Activated naive CD8-positive, alpha-beta T cell (primary cell): Measurements from ENCODE around the gene SMAD6.

Experiments used
- H3K27ac Mint-ChIP-seq: one replicate; pipeline ENCODE4 v1.8.0; 2021; ENCODE audit warnings: mixed read lengths
- H3K27me3 Mint-ChIP-seq: one replicate; pipeline ENCODE4 v1.8.0; 2021; ENCODE audit warnings: mixed read lengths
- H3K36me3 Mint-ChIP-seq: one replicate; pipeline ENCODE4 v1.8.0; 2021; ENCODE audit warnings: mixed read lengths
- H3K4me1 Mint-ChIP-seq: one replicate; pipeline ENCODE4 v1.8.0; 2021; ENCODE audit warnings: low read depth, mixed read lengths
- H3K4me3 Mint-ChIP-seq: one replicate; pipeline ENCODE4 v1.8.0; 2021; ENCODE audit warnings: mild to moderate bottlenecking, mixed read lengths
- H3K9me3 Mint-ChIP-seq: one replicate; pipeline ENCODE4 v1.8.0; 2021; ENCODE audit warnings: low read depth, mixed read lengths

SMAD6 gene

GRCh38 chr15:66758844-66759243 is 56.8 kb downstream of the SMAD6 start:
- no peaks in the 10 kb centered on the region for H3K9me3 Mint-ChIP-seq
- H3K27ac Mint-ChIP-seq, result no peak overlapping the region
- H3K4me3 Mint-ChIP-seq, result no peak overlapping the region
- H3K4me1 Mint-ChIP-seq, result no peaks in the 10 kb centered on the region
- H3K27me3 Mint-ChIP-seq, result peaks cover 10% of the 10 kb centered on the region
- peaks cover 4% of the 10 kb centered on the region for H3K36me3 Mint-ChIP-seq

- Mint-ChIP-seq H3K4me1 (no peaks in the 10 kb centered on the region), H3K4me3 (no peak overlapping the region), H3K27me3 (peaks cover 18% of the 10 kb centered on the region), H3K9me3 (no peaks in the 10 kb centered on the region), H3K36me3 (peaks cover under 1% of the 10 kb centered on the region), H3K27ac (no peak overlapping the region)
These were observed 58.3 kb downstream of the SMAD6 start for GRCh38 chr15:66760097-66760967.

DNA sequence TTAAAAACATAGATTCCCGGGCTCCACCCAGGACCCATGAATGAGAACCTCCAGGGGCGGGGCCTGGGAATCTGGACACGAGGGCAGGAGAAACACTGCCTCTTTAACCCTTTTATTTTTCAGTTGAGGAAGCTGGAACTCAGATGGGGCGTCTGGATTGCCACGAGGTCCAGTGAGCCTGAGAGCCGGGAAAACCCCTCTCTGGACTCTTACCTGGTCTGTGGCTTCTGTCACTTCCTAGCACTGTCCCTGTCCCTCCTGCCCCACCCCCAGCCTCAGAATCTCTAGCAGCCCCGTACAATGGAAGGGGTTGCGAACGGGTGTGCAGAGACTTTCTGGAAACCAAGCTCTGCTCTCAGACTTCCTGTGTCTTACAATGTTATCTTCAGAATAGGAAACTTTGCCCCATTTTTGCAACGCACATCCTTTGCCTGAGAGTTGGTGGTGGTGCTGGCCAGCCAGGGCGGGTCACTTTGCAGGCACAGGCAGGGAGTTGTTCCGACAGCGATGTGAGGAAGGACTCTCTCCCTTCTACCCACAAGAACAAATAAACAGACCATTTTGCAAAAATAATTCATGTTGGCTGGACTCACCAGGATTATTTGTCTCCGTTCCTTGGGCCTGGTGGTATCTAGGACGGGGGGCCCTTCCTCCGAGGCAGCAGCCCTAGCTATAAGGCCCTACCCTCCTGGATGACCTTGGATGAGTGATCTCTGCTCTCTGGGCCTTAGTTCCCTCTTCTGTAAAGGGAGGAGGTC is 59.1 kb downstream of the SMAD6 start:
- no peaks in the 10 kb centered on the region for H3K4me1 Mint-ChIP-seq
- no peaks in the 10 kb centered on the region for H3K36me3 Mint-ChIP-seq
- no peaks in the 10 kb centered on the region for H3K9me3 Mint-ChIP-seq
- H3K27ac Mint-ChIP-seq, result no peak overlapping the region
- peaks cover 25% of the 10 kb centered on the region for H3K27me3 Mint-ChIP-seq
- no peak overlapping the region for H3K4me3 Mint-ChIP-seq

DNA sequence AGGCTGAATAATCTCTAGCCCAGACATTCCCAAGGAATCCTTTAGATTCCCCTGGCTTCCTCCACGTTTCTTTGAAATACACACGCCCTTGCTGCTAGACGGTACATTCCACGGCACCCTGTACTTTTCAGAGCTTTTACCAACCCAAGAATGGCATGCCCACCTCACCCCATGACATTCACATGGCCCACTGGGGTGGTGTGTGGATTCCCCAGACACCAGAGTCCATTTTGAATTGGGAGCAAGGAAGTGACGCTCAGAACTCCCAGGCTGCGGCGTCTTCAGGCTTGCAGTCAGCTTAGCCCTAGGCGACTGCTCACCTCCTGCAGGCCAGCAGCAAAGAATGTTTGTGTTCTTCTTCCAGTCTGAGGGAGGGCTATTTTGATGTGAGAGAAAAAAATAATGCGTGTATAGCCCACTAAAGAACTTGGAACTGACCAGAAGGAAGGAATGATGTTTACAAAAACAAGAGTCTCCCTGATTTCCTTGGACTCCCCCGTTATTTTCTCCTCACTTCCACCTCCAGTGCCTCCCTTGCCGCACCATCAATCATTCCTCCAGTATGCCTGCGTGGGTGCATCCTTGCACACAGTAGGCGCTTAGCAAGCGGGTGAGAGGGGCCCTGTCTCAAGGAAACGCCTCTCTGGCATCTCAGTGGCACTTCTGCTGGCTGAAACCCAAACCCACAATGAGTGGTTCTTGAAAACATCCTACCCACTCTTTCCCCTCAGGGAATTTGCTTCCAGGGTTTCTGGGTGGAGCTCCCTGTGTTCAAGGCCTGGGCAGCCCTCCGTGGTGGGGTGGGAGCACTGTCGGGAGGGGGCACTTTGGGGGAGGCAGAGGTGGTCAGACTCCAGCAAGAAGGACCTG is 59.9 kb downstream of the SMAD6 start:
- peaks cover 28% of the 10 kb centered on the region for H3K27me3 Mint-ChIP-seq
- H3K4me1 Mint-ChIP-seq, result no peaks in the 10 kb centered on the region
- no peaks in the 10 kb centered on the region for H3K9me3 Mint-ChIP-seq
- no peaks in the 10 kb centered on the region for H3K36me3 Mint-ChIP-seq
- H3K27ac Mint-ChIP-seq, result no peak overlapping the region
- no peak overlapping the region for H3K4me3 Mint-ChIP-seq

GRCh38 chr15:66763186-66764071 is 61.4 kb downstream of the SMAD6 start:
- H3K27me3 Mint-ChIP-seq, result peaks cover 28% of the 10 kb centered on the region

GRCh38 chr15:66764072-66764786 is 62.2 kb downstream of the SMAD6 start:
- Mint-ChIP-seq H3K9me3 (no peaks in the 10 kb centered on the region), H3K4me3 (no peak overlapping the region), H3K27me3 (peaks cover 28% of the 10 kb centered on the region), H3K4me1 (no peaks in the 10 kb centered on the region), H3K36me3 (no peaks in the 10 kb centered on the region), H3K27ac (no peak overlapping the region)

More at GRCh38 chr15:66763186-66764071, 61.4 kb downstream of the SMAD6 start:
- Mint-ChIP-seq H3K9me3 (no peaks in the 10 kb centered on the region), H3K36me3 (no peaks in the 10 kb centered on the region), H3K4me1 (no peaks in the 10 kb centered on the region), H3K27ac (no peak overlapping the region), H3K4me3 (no peak overlapping the region)

GRCh38 chr15:66765478-66766281 is 63.6 kb downstream of the SMAD6 start:
- H3K36me3 Mint-ChIP-seq, result no peaks in the 10 kb centered on the region
- H3K27me3 Mint-ChIP-seq, result peaks cover 26% of the 10 kb centered on the region
- no peaks in the 10 kb centered on the region for H3K4me1 Mint-ChIP-seq
- no peak overlapping the region for H3K27ac Mint-ChIP-seq
- H3K4me3 Mint-ChIP-seq, result no peak overlapping the region
- H3K9me3 Mint-ChIP-seq, result no peaks in the 10 kb centered on the region

DNA sequence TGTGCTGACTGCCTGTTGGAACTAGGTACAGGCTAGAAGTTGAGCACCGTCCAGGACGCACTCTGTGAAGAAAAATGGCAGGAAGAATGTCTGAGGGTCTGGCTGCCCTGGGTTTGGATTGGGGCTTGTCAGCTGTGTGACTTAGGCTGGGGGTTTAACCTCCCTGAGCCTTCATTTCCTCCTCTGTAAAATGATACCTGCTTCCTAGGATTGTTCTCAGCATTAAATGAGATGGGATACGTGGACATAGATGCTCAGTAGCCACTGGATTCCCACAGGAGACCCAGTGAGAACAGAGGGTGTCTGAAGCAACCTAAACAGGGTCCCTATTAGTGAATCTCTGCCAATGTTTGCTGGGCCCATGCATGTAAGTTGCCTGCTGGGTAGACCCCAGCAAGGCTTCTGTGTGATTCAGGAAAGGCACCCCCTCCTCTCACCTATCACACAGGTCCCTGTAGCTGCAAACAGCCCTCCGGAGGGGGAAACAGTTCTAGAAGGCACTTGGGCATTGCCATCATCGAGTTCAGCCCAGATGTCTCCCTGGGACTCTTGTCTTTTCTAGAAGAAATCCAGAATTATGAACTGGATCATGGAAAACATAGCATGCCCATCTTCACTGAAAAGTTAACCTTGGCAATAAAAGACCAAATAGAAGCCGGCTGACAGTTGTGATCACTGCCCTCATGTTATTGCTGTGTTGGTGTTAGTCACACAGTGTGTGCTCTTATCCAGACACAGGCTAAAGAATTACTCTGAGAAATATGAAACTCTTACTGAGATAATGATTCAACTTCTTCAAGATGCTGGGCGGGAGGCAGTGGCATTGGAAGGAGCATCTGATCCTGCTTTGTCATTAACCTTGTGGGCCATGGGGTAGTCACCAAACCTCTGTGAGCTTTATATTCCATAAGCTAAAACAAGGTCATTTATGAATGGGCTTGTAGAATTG is 64.5 kb downstream of the SMAD6 start:
- H3K27ac Mint-ChIP-seq, result no peak overlapping the region
- H3K9me3 Mint-ChIP-seq, result no peaks in the 10 kb centered on the region
- peaks cover 24% of the 10 kb centered on the region for H3K27me3 Mint-ChIP-seq
- H3K4me1 Mint-ChIP-seq, result no peaks in the 10 kb centered on the region
- H3K36me3 Mint-ChIP-seq, result no peaks in the 10 kb centered on the region
- no peak overlapping the region for H3K4me3 Mint-ChIP-seq

DNA sequence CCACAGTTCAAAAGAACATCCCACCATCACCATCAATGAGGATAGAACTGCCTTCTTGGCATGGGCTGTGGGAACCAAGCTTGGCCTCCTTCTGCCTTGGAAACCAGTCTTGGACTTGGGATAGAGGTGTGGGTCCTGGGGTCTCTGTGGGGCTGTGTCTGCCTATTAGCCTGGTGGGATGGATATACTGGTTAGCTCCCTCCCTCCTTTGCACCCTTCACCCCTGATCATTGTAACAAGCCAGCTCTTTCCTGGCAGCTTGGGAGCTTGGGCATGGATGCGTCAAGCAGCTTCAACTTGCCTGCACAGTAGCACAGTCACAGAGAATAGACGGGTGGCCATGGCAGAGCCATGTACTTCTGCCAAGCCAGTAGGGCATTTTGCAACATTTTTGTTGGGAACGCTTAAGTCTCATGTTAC is 65.2 kb downstream of the SMAD6 start:
- no peaks in the 10 kb centered on the region for H3K9me3 Mint-ChIP-seq
- no peak overlapping the region for H3K27ac Mint-ChIP-seq
- peaks cover 20% of the 10 kb centered on the region for H3K27me3 Mint-ChIP-seq
- H3K36me3 Mint-ChIP-seq, result no peaks in the 10 kb centered on the region
- no peaks in the 10 kb centered on the region for H3K4me1 Mint-ChIP-seq
- H3K4me3 Mint-ChIP-seq, result no peak overlapping the region

DNA sequence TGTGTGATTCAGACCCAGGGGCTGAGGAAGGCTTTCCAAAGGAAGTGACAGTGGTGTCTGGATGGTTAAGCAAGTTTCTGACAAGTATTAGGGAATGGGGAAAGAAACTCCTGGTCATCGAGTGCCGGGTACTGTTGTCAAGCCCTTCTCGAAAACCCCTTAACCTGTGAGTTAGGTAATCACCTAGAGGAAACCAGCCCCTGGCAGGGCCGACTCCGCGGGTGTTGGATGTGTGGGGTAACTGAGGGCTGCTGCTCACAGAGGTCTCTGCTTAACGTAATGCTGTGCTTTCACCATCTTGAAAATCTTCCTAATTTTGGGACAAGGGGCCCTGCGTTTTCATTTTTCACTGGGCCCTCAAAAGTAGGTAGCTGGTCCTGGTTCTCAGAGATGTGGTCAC is 67.0 kb downstream of the SMAD6 start:
- peaks cover 18% of the 10 kb centered on the region for H3K27me3 Mint-ChIP-seq
- H3K27ac Mint-ChIP-seq, result no peak overlapping the region
- no peaks in the 10 kb centered on the region for H3K9me3 Mint-ChIP-seq
- H3K4me1 Mint-ChIP-seq, result no peaks in the 10 kb centered on the region
- H3K4me3 Mint-ChIP-seq, result no peak overlapping the region
- H3K36me3 Mint-ChIP-seq, result no peaks in the 10 kb centered on the region

- Mint-ChIP-seq H3K9me3 (no peaks in the 10 kb centered on the region), H3K36me3 (no peaks in the 10 kb centered on the region), H3K4me3 (no peak overlapping the region), H3K4me1 (no peaks in the 10 kb centered on the region), H3K27me3 (peaks cover 6% of the 10 kb centered on the region), H3K27ac (no peak overlapping the region)
These were observed 68.7 kb downstream of the SMAD6 start for GRCh38 chr15:66770518-66771350.

- no peak overlapping the region for H3K4me3 Mint-ChIP-seq
- H3K36me3 Mint-ChIP-seq, result no peaks in the 10 kb centered on the region
- no peaks in the 10 kb centered on the region for H3K4me1 Mint-ChIP-seq
- H3K9me3 Mint-ChIP-seq, result no peaks in the 10 kb centered on the region
- H3K27ac Mint-ChIP-seq, result no peak overlapping the region
- peaks cover 3% of the 10 kb centered on the region for H3K27me3 Mint-ChIP-seq
These were observed 69.3 kb downstream of the SMAD6 start for GRCh38 chr15:66771351-66771650.
